Measurements from ENCODE around the gene MAN1A1. TPM values are rescaled to one million over a fixed set of nuclear protein-coding genes. Genes with fewer than 3 reads are reported as not detected.

MAN1A1 gene
- total RNA-seq, 2 donors from 2014 or later = 85.4 to 109 TPM

DNA sequence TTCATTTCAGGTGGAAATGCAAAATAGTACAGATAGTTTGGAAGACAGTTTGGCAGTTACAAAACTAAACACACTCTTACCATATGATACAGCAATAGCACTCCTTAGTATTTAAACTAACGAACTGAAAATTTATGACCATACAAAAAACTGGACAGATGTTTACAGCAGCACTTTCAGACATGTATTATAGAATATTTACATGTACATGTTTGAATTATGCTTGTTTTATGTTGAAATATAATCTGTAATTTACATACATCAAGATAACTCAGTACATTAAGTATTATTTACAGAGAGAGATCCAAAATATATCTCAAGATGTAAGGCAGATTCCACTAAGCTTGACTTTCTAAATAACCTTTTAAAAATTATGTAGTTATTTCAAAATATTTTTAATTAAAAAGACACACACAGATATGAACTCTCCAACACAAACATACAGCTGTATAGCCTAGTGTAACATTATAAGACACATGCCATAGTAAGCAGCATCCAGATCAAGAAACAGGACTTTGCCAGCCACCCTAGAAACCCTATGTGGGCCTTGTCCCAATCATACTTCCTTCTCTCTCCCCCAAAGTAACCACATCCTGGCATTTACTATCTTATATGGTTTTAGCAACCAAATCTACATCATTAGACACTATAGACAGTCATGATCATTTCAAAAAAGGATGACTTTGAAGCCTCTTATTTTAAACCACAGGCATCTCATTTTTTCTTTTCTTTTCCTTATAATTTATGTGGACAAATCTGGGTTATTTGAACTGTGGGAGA is 82.2 kb downstream of the MAN1A1 start:
- H3K4me1 ChIP-seq = peaks cover 27% of the 10 kb centered on the region
- intact Hi-C loops (cut with DNase I) = no loop called here
- 88 to 90% methylated on average over 1 of the region's 1 CpG for WGBS, 2 donors
- DNase-seq (no peak), ATAC-seq (no peak)
- no peak for TF ChIP-seq POLR2A (IDR thresholded peaks at IDR 0.05)
- TF ChIP-seq, protein P1, sequence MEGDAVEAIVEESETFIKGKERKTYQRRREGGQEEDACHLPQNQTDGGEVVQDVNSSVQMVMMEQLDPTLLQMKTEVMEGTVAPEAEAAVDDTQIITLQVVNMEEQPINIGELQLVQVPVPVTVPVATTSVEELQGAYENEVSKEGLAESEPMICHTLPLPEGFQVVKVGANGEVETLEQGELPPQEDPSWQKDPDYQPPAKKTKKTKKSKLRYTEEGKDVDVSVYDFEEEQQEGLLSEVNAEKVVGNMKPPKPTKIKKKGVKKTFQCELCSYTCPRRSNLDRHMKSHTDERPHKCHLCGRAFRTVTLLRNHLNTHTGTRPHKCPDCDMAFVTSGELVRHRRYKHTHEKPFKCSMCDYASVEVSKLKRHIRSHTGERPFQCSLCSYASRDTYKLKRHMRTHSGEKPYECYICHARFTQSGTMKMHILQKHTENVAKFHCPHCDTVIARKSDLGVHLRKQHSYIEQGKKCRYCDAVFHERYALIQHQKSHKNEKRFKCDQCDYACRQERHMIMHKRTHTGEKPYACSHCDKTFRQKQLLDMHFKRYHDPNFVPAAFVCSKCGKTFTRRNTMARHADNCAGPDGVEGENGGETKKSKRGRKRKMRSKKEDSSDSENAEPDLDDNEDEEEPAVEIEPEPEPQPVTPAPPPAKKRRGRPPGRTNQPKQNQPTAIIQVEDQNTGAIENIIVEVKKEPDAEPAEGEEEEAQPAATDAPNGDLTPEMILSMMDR (IDR thresholded peaks at IDR 0.05) = no peak
- no peaks in the 10 kb centered on the region for H3K9me3 ChIP-seq
- H3K36me3 ChIP-seq (replicated peaks in 1 of 2; ENCODE audit: insufficient read depth in 1 of 2, low read depth in 2 of 2) = no peaks in the 10 kb centered on the region
- H3K27me3 ChIP-seq = no peaks in the 10 kb centered on the region
- H3K4me3 ChIP-seq = no peak overlapping the region
- H3K27ac ChIP-seq = no peak overlapping the region

DNA sequence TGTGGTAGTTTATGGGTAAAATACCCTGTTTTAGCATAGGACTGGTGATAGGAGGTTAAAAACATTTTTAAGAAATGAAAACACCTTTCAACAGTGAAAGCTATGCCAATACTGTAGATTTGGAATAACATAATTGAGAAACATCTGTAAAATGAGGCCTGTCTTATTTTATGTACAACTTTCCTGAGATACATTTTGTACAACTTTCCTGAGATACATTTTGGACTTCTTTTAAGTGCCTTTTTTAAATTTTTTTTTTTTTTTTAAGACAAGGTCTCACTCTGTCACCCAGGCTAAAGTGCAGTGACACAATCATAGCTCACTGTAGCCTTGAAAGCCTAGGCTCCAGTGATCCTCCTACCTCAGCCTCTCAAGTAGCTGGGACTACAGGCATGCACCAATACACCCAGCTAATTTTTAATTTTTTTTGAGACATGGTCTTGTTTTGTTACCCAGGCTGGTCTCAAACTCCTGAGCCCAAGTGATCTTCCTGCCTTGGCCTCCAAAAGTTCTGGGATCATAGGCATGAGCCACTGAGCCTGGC is 84.6 kb downstream of the MAN1A1 start:
- H3K27me3 ChIP-seq = no peaks in the 10 kb centered on the region
- H3K4me1 ChIP-seq = peaks cover 39% of the 10 kb centered on the region
- TF ChIP-seq, protein P1 (IDR thresholded peaks at IDR 0.05) = no peak
- no peak for TF ChIP-seq POLR2A (IDR thresholded peaks at IDR 0.05)
- H3K27ac ChIP-seq = no peak overlapping the region
- H3K4me3 ChIP-seq = no peak overlapping the region
- H3K36me3 ChIP-seq (replicated peaks in 1 of 2; ENCODE audit: insufficient read depth in 1 of 2, low read depth in 2 of 2) = no peaks in the 10 kb centered on the region
- DNase-seq (no peak), ATAC-seq (no peak)
- no peaks in the 10 kb centered on the region for H3K9me3 ChIP-seq
- intact Hi-C loops (cut with DNase I) = no loop called here

DNA sequence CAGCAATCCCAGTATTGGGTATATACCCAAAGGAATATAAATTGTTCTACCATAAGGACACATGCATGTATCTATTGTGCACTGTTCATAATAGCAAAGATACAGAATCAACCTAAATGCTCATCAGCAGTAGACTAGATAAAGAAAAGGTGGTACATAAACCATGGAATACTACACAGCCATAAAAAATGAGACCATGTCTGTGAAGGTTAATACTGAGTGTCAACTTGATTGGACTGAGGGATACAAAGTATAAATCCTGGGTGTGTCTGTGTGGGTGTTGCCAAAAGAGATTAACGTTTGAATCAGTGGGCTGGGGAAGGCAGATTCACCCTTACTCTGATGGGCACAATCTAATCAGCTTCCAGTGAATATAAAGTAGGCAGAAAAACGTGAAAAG is 86.9 kb downstream of the MAN1A1 start:
- no peak for TF ChIP-seq POLR2A (IDR thresholded peaks at IDR 0.05)
- TF ChIP-seq, protein P1 (IDR thresholded peaks at IDR 0.05) = no peak
- Histone ChIP-seq H3K9me3 (no peaks in the 10 kb centered on the region), H3K4me3 (no peak overlapping the region), H3K36me3 (replicated peaks in 1 of 2; ENCODE audit: insufficient read depth in 1 of 2, low read depth in 2 of 2) (no peaks in the 10 kb centered on the region), H3K4me1 (peaks cover 32% of the 10 kb centered on the region), H3K27me3 (no peaks in the 10 kb centered on the region), H3K27ac (no peak overlapping the region)
- WGBS, 2 donors = 28 to 44% methylated on average over 2 of the region's 2 CpGs
- DNase-seq = no peak
- intact Hi-C loops (cut with DNase I) = no loop called here
- ATAC-seq = no peak

DNA sequence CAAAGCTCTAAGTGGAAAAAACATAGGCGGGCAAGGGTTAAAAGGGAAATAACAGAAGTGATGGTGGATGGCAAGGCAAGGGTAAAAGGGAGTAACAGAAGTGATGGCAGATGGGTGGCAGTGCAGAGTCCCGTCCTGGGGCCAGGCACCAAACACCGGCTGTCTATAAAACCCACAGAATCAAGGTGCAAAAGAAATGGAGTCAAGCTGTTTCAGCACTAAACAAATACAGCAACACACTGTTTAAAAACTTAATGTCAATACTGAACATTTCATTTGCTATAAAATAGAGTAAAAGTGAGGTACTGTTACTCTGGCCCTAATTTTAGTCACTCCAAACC is 87.6 kb downstream of the MAN1A1 start:
- no peak for ATAC-seq
- intact Hi-C loops (cut with DNase I) = no loop called here

More for the DNA sequence above, 87.6 kb downstream of the MAN1A1 start:
- 66 to 68% methylated on average over 3 of the region's 3 CpGs for WGBS, 2 donors
- Histone ChIP-seq H3K27ac (peak overlapping the region; percentile 5 to 34 (median 22)), H3K36me3 (replicated peaks in 1 of 2; ENCODE audit: insufficient read depth in 1 of 2, low read depth in 2 of 2) (no peaks in the 10 kb centered on the region), H3K4me3 (no peak overlapping the region), H3K4me1 (peaks cover 32% of the 10 kb centered on the region), H3K27me3 (no peaks in the 10 kb centered on the region), H3K9me3 (no peaks in the 10 kb centered on the region)
- no peak for DNase-seq
- TF ChIP-seq POLR2A (IDR thresholded peaks at IDR 0.05) = no peak
- TF ChIP-seq, protein P1 (IDR thresholded peaks at IDR 0.05) = no peak

Measured in body of pancreas (tissue), 4 donors.